K562 (cell line): ENCODE data around the gene GTF2I. TPM values are rescaled to one million over a fixed set of nuclear protein-coding genes. Genes with fewer than 3 reads are reported as not detected.

Source experiments
- ATAC-seq: fragments of 200-7000 bp; cut with Tn5 transposase; 3 replicates; pipeline ENCODE4 v1.9.1; 2020; ENCODE audit warnings: moderate library complexity
- BruUV-seq: library from RNA; stranded (reverse); fragments of 400-500 nt; replicated peaks from 2 replicates; lab custom pipeline; 2021; lab: Mats Ljungman, UMichigan
- CTCF ChIA-PET: fragments of 300-600 bp; formaldehyde crosslinking; extraction: SDS; loops from one replicate; lab custom pipeline; 2021; ENCODE audit warnings: low intra/inter-chr PET ratio; lab: Yijun Ruan, JAX
- POLR2A ChIA-PET: fragments of 300-600, 350-650 bp; sonication (Branson Sonifier 250); formaldehyde crosslinking; extraction: SDS; loops from one replicate; lab custom pipeline; 2021; ENCODE audit warnings: antibody characterized with exemption, inconsistent platforms; lab: Yijun Ruan, JAX
- DNase-seq, 4 experiments: peaks; one replicate each; pipeline versions ENCODE4 v3.0.0 to v3.0.0-alpha.2; 2011 to 2018; ENCODE audit warnings: low spot score in 3 of 4, mixed read lengths in 3 of 4; ENCODE audit errors: extremely low read depth in 1 of 4
- FAIRE-seq: peaks from 2 replicates; lab custom pipeline; 2011; peaks lifted over from hg19 to GRCh38; lab: Jason Lieb, UNC
- H2AFZ ChIP-seq: 2 replicates; pipeline ENCODE4 v1.6.0; 2011; ENCODE audit warnings: low read depth, low read length, control low read depth, inconsistent platforms
- H3K27ac ChIP-seq: fragments of 200-600 bp; 3 replicates; pipeline ENCODE4 v1.8.0; 2011; ENCODE audit warnings: low read depth, mild to moderate bottlenecking, control low read depth, inconsistent platforms, low read length, moderate library complexity, mixed read lengths; ENCODE audit errors: extremely low read depth
- H3K27me3 ChIP-seq, 2 experiments: fragments of 300-600 bp in 1 of 2; 2 replicates in 1 of 2; 3 replicates in 1 of 2; pipeline versions ENCODE4 v1.6.0 to v1.8.0; 2011; ENCODE audit warnings: inconsistent platforms in 2 of 2, low read length in 2 of 2, mild to moderate bottlenecking in 1 of 2, mixed read lengths in 1 of 2, moderate library complexity in 1 of 2; ENCODE audit not compliant: control insufficient read depth in 2 of 2, insufficient read depth in 2 of 2
- H3K36me3 ChIP-seq: fragments of 300-600 bp; 3 replicates; pipeline ENCODE4 v1.8.0; 2011; ENCODE audit warnings: mild to moderate bottlenecking, low read length, inconsistent platforms; ENCODE audit not compliant: control insufficient read depth, insufficient read depth
- H3K4me1 ChIP-seq, 2 experiments: fragments of 200-600 bp in 1 of 2; replicated peaks in 1 of 2; 2 replicates in 1 of 2; 3 replicates in 1 of 2; pipeline versions ENCODE4 v1.5.1 to v1.8.0; 2011; ENCODE audit warnings: inconsistent platforms in 2 of 2, low read length in 2 of 2, mild to moderate bottlenecking in 1 of 2, mixed read lengths in 1 of 2, moderate library complexity in 1 of 2; ENCODE audit not compliant: control insufficient read depth in 2 of 2, insufficient read depth in 2 of 2
- H3K4me2 ChIP-seq: 2 replicates; pipeline ENCODE4 v1.6.1; 2011; ENCODE audit warnings: low read length, control low read depth, inconsistent platforms, mixed read lengths; ENCODE audit not compliant: insufficient read depth
- H3K4me3 ChIP-seq: fragments of 200-600 bp; sonication (generic), shearing (Covaris generic); 2 replicates; pipeline ENCODE4 v1.5.1; 2016; ENCODE audit warnings: control low read depth, inconsistent platforms
- H3K79me2 ChIP-seq: fragments of 200-600 bp; 3 replicates; pipeline ENCODE4 v1.8.0; 2011; ENCODE audit warnings: low read length, inconsistent platforms; ENCODE audit not compliant: control insufficient read depth, insufficient read depth
- H3K9ac ChIP-seq, 2 experiments: 2 replicates each; pipeline versions ENCODE4 v1.6.0 to v1.6.1; 2011; ENCODE audit warnings: low read depth in 2 of 2, low read length in 2 of 2, control low read depth in 1 of 2, inconsistent platforms in 1 of 2, mild to moderate bottlenecking in 1 of 2, mixed read lengths in 1 of 2; ENCODE audit not compliant: insufficient read depth in 1 of 2
- H3K9me1 ChIP-seq: one replicate; pipeline ENCODE4 v1.6.0; 2011; ENCODE audit warnings: inconsistent platforms, mild to moderate bottlenecking, low read length, moderate library complexity; ENCODE audit not compliant: control insufficient read depth, insufficient read depth
- H3K9me3 ChIP-seq: replicated peaks from 2 replicates; pipeline ENCODE4 v1.5.1; 2011; ENCODE audit warnings: low read depth, low read length, inconsistent platforms; ENCODE audit not compliant: control insufficient read depth, insufficient read depth
- H4K20me1 ChIP-seq: replicated peaks from 2 replicates; pipeline ENCODE4 v1.6.1; 2011; ENCODE audit warnings: low read length, inconsistent platforms, mixed read lengths; ENCODE audit not compliant: control insufficient read depth, insufficient read depth
- CHD1 ChIP-seq: fragments of 200-600 bp; sonication (generic); IDR thresholded peaks from one replicate; pipeline ENCODE4 v1.6.1; 2012; ENCODE audit warnings: mild to moderate bottlenecking, moderate library complexity, low read length, inconsistent platforms
- E2F1 ChIP-seq: sonication (generic); formaldehyde crosslinking; IDR thresholded peaks from 2 replicates; pipeline ENCODE4 v1.8.1; 2023; ENCODE audit warnings: mild to moderate bottlenecking, missing genetic modification reagents, moderate library complexity
- E2F4 ChIP-seq: sonication (generic); formaldehyde crosslinking; IDR thresholded peaks from 2 replicates; pipeline ENCODE4 v1.8.0; 2022; ENCODE audit warnings: mild to moderate bottlenecking, low read depth, missing genetic modification reagents
- ESRRA ChIP-seq: fragments of 450-650 bp; IDR thresholded peaks from 2 replicates; pipeline ENCODE4 v1.6.1; 2014; ENCODE audit warnings: low read depth, mild to moderate bottlenecking, moderate library complexity, borderline replicate concordance
- HMG20A ChIP-seq: fragments of 450-650 bp; formaldehyde crosslinking; conservative IDR thresholded peaks from 2 replicates; pipeline ENCODE4 v1.4.0; 2020; ENCODE audit warnings: mild to moderate bottlenecking, mixed read lengths
- KDM2B ChIP-seq: fragments of 250-450 bp; sonication (Bioruptor Pico); IDR thresholded peaks from 2 replicates; pipeline ENCODE4 v1.8.0; 2021; ENCODE audit warnings: mild to moderate bottlenecking, moderate library complexity
- SAP30 ChIP-seq: fragments of 200-600 bp; sonication (generic); IDR thresholded peaks from 2 replicates; pipeline ENCODE4 v1.6.1; 2012; ENCODE audit warnings: borderline replicate concordance, low read depth, mild to moderate bottlenecking, moderate library complexity, low read length, control low read depth, inconsistent platforms; ENCODE audit not compliant: insufficient read depth, poor library complexity, severe bottlenecking
- TAF15 ChIP-seq: fragments of 200-400 bp; formaldehyde crosslinking; IDR thresholded peaks from 2 replicates; pipeline ENCODE4 v1.6.1; 2017; ENCODE audit warnings: mild to moderate bottlenecking, low read depth, low read length, moderate library complexity
- XRCC4 ChIP-seq: IDR thresholded peaks from one replicate; pipeline ENCODE4 v1.6.1; 2011; ENCODE audit not compliant: insufficient read depth, insufficient read length; ENCODE audit errors: extremely low read depth
- ZBTB8A ChIP-seq: fragments of 450-650 bp; IDR thresholded peaks from 2 replicates; pipeline ENCODE4 v1.6.1; 2018; ENCODE audit warnings: mild to moderate bottlenecking, moderate library complexity; ENCODE audit not compliant: partially characterized antibody
- ZFP36 ChIP-seq: fragments of 150-350 bp; IDR thresholded peaks from 2 replicates; pipeline ENCODE4 v1.6.1; 2018; ENCODE audit warnings: low read length, low read depth; ENCODE audit not compliant: partially characterized antibody
- ZNF347 ChIP-seq: fragments of 450-650 bp; formaldehyde crosslinking; IDR thresholded peaks from 2 replicates; pipeline ENCODE4 v1.4.0; 2020; ENCODE audit warnings: low read depth, mild to moderate bottlenecking, moderate library complexity
- ZNF408 ChIP-seq: fragments of 250-450 bp; sonication (Bioruptor Pico); IDR thresholded peaks from 2 replicates; pipeline ENCODE4 v1.4.0; 2020; ENCODE audit warnings: low read depth, mild to moderate bottlenecking, moderate library complexity
- ZNF740 ChIP-seq, 3 experiments: fragments of 200-800 bp in 1 of 3; sonication (Bioruptor generic) in 1 of 3; sonication (generic) in 1 of 3; formaldehyde crosslinking in 1 of 3; IDR thresholded peaks; 2 replicates each; pipeline versions ENCODE4 v1.6.1 to v1.8.0; 2016 to 2022; ENCODE audit warnings: mild to moderate bottlenecking in 2 of 3, missing compliant biosample characterization in 2 of 3, missing genetic modification characterization in 2 of 3, missing genetic modification reagents in 1 of 3
- WGBS: fragments of 100-300 bp; shearing (Covaris generic); methylation state at CpG from one replicate; pipeline ENCODE4 v1.1.6; 2016; ENCODE audit warnings: low coverage, mixed read lengths; ENCODE audit not compliant: insufficient coverage; ENCODE audit errors: missing lambda C conversion rate; 5-methylcytosine and 5-hydroxymethylcytosine counted together
- in situ Hi-C: fragments of 300-500 bp; cut with MboI; formaldehyde crosslinking; loops from 4 replicates; pipeline ENCODE4 v1.15.0; 2018; ENCODE audit warnings: inconsistent platforms, mixed read lengths
- intact Hi-C: fragments of 100-400 bp; cut with micrococcal nuclease; formaldehyde crosslinking; loops from 2 replicates; pipeline ENCODE4 v1.14.2; 2022
- polyA plus RNA-seq, 8 experiments: library from polyadenylated mRNA; depleted of rRNA in 4 of 8; stranded (reverse) in 5 of 8; unstranded in 3 of 8; fragments of >200 nt; fragmentation: Nextera tagmentation in 2 of 8; fragmentation: Illumina TruSeq in 1 of 8; extraction: Ambion mirVana in 2 of 8; extraction: Trizol in 1 of 8; gene quantifications; 2 replicates each; pipeline versions ENCODE4 v1.2.1 to v1.2.3, GENCODE V29; 2011 to 2014; ENCODE audit warnings: inconsistent platforms in 1 of 8, missing spikeins in 1 of 8
- total RNA-seq, 7 experiments: library from RNA; depleted of rRNA in 6 of 7; stranded (reverse); fragments of >200 nt in 6 of 7; fragmentation: Illumina TruSeq in 2 of 7; extraction: Trizol in 2 of 7; gene quantifications; 2 replicates each; pipeline versions ENCODE4 v1.2.1 to v1.2.3, GENCODE V29; 2011 to 2021; ENCODE audit warnings: low replicate concordance in 1 of 7

Gene GTF2I
- total and polyA plus RNA-seq, 9 of the 15 experiments (the other 6 are each of a cell fraction or from before 2014, with no cell fraction given): 8.4 to 161 (median 90.0) TPM

GRCh38 chr7:74722153-74722552 lies 64.6 kb downstream of the GTF2I start (continued):
- no peak for TF ChIP-seq ZFP36
- no peak for TF ChIP-seq E2F4 (CRISPR knock-in tag)
- no peak for TF ChIP-seq ZNF347 (CRISPR knock-in tag)
- TF ChIP-seq, all 486 proteins: peak for 0

- DNase-seq (no peak), FAIRE-seq (no peak), ATAC-seq (no peak)
- CTCF ChIA-PET: no interaction called here
- no peak overlapping the region for H2AFZ ChIP-seq
- no peaks in the 10 kb centered on the region for H3K27me3 ChIP-seq
- no TSS peak for BruUV-seq
- intact Hi-C loops (no loop called here), in situ Hi-C loops (loop anchor here (10.0 kb wide), 1 partner anchor 1541 kb away; no protein-coding TSS in a partner anchor)
- H3K4me1 ChIP-seq: no peaks in the 10 kb centered on the region
- H3K27ac ChIP-seq: no peak overlapping the region
- H3K4me3 ChIP-seq: no peak overlapping the region
- peaks cover 30% of the 10 kb centered on the region; the same call in 2 of the 3 replicates for H3K36me3 ChIP-seq
- H3K79me2 ChIP-seq: no peaks in the 10 kb centered on the region
- POLR2A ChIA-PET: no interaction called here
- no peaks in the 10 kb centered on the region for H4K20me1 ChIP-seq
- no peak overlapping the region for H3K9ac ChIP-seq
- H3K9me3 ChIP-seq: no peaks in the 10 kb centered on the region
- 100% methylated on average over 1 of the region's 1 CpG for WGBS
- H3K4me2 ChIP-seq: no peak overlapping the region
- H3K9me1 ChIP-seq: no peaks in the 10 kb centered on the region
- TF ChIP-seq TAF15 (no peak), ESRRA (no peak), HMG20A (CRISPR knock-in tag) (no peak), SAP30 (no peak), E2F1 (CRISPR knock-in tag) (no peak), CHD1 (no peak), XRCC4 (no peak), ZNF740 (CRISPR knock-in tag; IDR thresholded peaks at IDR 0.05) (no peak), ZNF740 (tag; IDR thresholded peaks at IDR 0.05) (no peak), ZBTB8A (no peak), KDM2B (no peak), ZNF408 (CRISPR knock-in tag) (no peak)
Measured at GRCh38 chr7:74725840-74726239, 68.3 kb downstream of the GTF2I start.
